Transverse colon (tissue), 4 donors: Measurements from ENCODE around the gene RAB3GAP2.

ENCODE experiments used
- CTCF ChIP-seq, 5 experiments: fragments of 200-600 bp in 3 of 5; fragments of 450-650 bp in 2 of 5; sonication (generic) in 3 of 5; IDR thresholded peaks; 1 replicate in 2 of 5; 2 replicates in 3 of 5; pipeline ENCODE4 v1.5.1; 2016 to 2017; ENCODE audit warnings: antibody characterized with exemption in 5 of 5, inconsistent platforms in 3 of 5, mild to moderate bottlenecking in 2 of 5, moderate library complexity in 1 of 5
- POLR2AphosphoS5 ChIP-seq, 3 donors: sonication (generic); formaldehyde crosslinking; IDR thresholded peaks; one replicate each; pipeline ENCODE4 v1.6.1; 2016; ENCODE audit warnings: antibody characterized with exemption in 3 of 3

- TF ChIP-seq POLR2AphosphoS5 (IDR thresholded peaks at IDR 0.05) (no peak), CTCF (IDR thresholded peaks at IDR 0.05) (no peak)
Observed at GRCh38 chr1:220233927-220234326, 38.3 kb downstream of the RAB3GAP2 start.
